ENCODE data around the gene BIRC3.

GRCh38 chr11:102385085-102386007, 68.1 kb downstream of the BIRC3 start:
- TF ChIP-seq POLR2AphosphoS5 (IDR thresholded peaks at IDR 0.05) (no peak), CTCF (IDR thresholded peaks at IDR 0.05) (no peak), POLR2A (IDR thresholded peaks at IDR 0.05) (no peak)

Data from breast epithelium (tissue), 3 donors.